Measurements from ENCODE around the gene FDX2. TPM values are rescaled to one million over a fixed set of nuclear protein-coding genes. Genes with fewer than 3 reads are reported as not detected.

FDX2 gene
- total RNA-seq, 1 donor from 2014 or later: 25.0 TPM

GRCh38 chr19:10277795-10278589 lies 37.8 kb downstream of the FDX2 start:
- H3K9me3 ChIP-seq: no peaks in the 10 kb centered on the region
- intact Hi-C loops (cut with DNase I): no loop called here
- no peaks in the 10 kb centered on the region for H3K36me3 ChIP-seq
- no peaks in the 10 kb centered on the region for H3K4me1 ChIP-seq
- DNase-seq (ENCODE audit: extremely low spot score in 2 of 2): no peak
- H3K27me3 ChIP-seq: no peaks in the 10 kb centered on the region
- no peak overlapping the region for H3K27ac ChIP-seq
- no peak for TF ChIP-seq POLR2AphosphoS5 (IDR thresholded peaks at IDR 0.05; ENCODE audit: insufficient read depth in 1 of 2, low read depth in 1 of 2)
- no peak for TF ChIP-seq CTCF (IDR thresholded peaks at IDR 0.05)
- no peak for TF ChIP-seq POLR2A (IDR thresholded peaks at IDR 0.05)
- H3K4me3 ChIP-seq: no peak overlapping the region

GRCh38 chr19:10274589-10274988 lies 41.2 kb downstream of the FDX2 start:
- Histone ChIP-seq H3K9me3 (no peaks in the 10 kb centered on the region), H3K27ac (no peak overlapping the region), H3K4me3 (no peak overlapping the region), H3K4me1 (peaks cover 15% of the 10 kb centered on the region), H3K27me3 (no peaks in the 10 kb centered on the region), H3K36me3 (no peaks in the 10 kb centered on the region)
- no peak for DNase-seq (ENCODE audit: extremely low spot score in 2 of 2)
- TF ChIP-seq POLR2A (IDR thresholded peaks at IDR 0.05) (no peak), POLR2AphosphoS5 (IDR thresholded peaks at IDR 0.05; ENCODE audit: insufficient read depth in 1 of 2, low read depth in 1 of 2) (no peak), CTCF (IDR thresholded peaks at IDR 0.05) (no peak)
- intact Hi-C loops (cut with DNase I): loop anchor here (5.0 kb wide), 1 partner anchor 58 kb away; the partner anchor contains the start of gene RAVER1

GRCh38 chr19:10271543-10272086 lies 44.2 kb downstream of the FDX2 start:
- Histone ChIP-seq H3K9me3 (no peaks in the 10 kb centered on the region), H3K4me3 (peak overlapping the region; percentile 44 to 48), H3K36me3 (no peaks in the 10 kb centered on the region), H3K4me1 (peaks cover 17% of the 10 kb centered on the region), H3K27me3 (no peaks in the 10 kb centered on the region), H3K27ac (peak overlapping the region; percentile 68)
- TF ChIP-seq POLR2A (IDR thresholded peaks at IDR 0.05) (no peak), CTCF (IDR thresholded peaks at IDR 0.05) (no peak), POLR2AphosphoS5 (IDR thresholded peaks at IDR 0.05; ENCODE audit: insufficient read depth in 1 of 2, low read depth in 1 of 2) (no peak)
- DNase-seq (ENCODE audit: extremely low spot score in 2 of 2): no peak
- intact Hi-C loops (cut with DNase I): loop anchor here (5.0 kb wide), 1 partner anchor 61 kb away; the partner anchor contains the start of gene RAVER1

- Histone ChIP-seq H3K9me3 (no peaks in the 10 kb centered on the region), H3K36me3 (no peaks in the 10 kb centered on the region), H3K27me3 (no peaks in the 10 kb centered on the region), H3K4me1 (peaks cover 17% of the 10 kb centered on the region), H3K4me3 (peak within 1 kb of the TSS; percentile 44 to 48), H3K27ac (peak within 1 kb of the TSS; percentile 68)
- intact Hi-C loops (cut with DNase I): loop anchor here (5.0 kb wide), 1 partner anchor 61 kb away; the partner anchor contains the start of gene RAVER1
- TF ChIP-seq CTCF (IDR thresholded peaks at IDR 0.05): no peak
- TF ChIP-seq POLR2A (IDR thresholded peaks at IDR 0.05): peak in 1 of 2 donors; percentile 53
- peak; percentile 61 to 85 for TF ChIP-seq POLR2AphosphoS5 (IDR thresholded peaks at IDR 0.05; ENCODE audit: insufficient read depth in 1 of 2, low read depth in 1 of 2)
- DNase-seq (ENCODE audit: extremely low spot score in 2 of 2): no peak
These were observed 45.0 kb downstream of the FDX2 start, which contains the start of gene ICAM1 for GRCh38 chr19:10270616-10271394. Gene ICAM1, plus strand, starts transcription at chr19:10271120. Its CDS starts 40 bp downstream, at chr19:10271160.
